22Rv1 (cell line): ENCODE data around the gene PDE6A.

Source experiments
- H3K27ac ChIP-seq: fragments of 450-650 bp; 2 replicates; pipeline ENCODE4 v1.5.1; 2017
- CTCF ChIP-seq: fragments of 450-650 bp; IDR thresholded peaks from 2 replicates; pipeline ENCODE4 v1.5.1; 2017; ENCODE audit warnings: mild to moderate bottlenecking
- ZFX ChIP-seq: fragments of 450-650 bp; IDR thresholded peaks from 2 replicates; pipeline ENCODE4 v1.6.1; 2017; ENCODE audit warnings: antibody characterized with exemption, borderline replicate concordance

Gene PDE6A

DNA sequence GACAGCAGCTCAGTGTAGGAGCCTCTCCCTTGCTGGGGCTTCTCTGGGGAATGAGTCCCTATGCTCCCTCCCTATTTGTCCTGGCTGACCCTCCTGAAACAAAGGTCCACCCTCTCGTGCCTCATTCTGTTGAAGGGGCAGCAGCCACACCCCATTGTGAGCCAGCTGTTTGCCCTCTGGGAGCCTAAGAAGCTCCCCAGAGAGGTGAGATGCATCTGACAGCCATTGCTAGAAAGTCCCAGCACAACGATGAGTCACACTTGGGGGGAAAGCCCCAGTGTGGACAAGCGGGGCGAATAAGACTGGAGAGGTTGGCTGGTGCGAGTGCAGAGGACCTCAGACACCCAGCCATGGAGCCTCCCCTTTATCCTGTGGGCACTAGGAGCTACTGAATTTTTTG, 113.1 kb downstream of the PDE6A start:
- TF ChIP-seq CTCF (no peak), ZFX (no peak)
- no peak overlapping the region for H3K27ac ChIP-seq

- H3K27ac ChIP-seq = no peak overlapping the region
- TF ChIP-seq CTCF (no peak), ZFX (no peak)
Measured at GRCh38 chr5:149830579-149830978, 114.0 kb downstream of the PDE6A start.

DNA sequence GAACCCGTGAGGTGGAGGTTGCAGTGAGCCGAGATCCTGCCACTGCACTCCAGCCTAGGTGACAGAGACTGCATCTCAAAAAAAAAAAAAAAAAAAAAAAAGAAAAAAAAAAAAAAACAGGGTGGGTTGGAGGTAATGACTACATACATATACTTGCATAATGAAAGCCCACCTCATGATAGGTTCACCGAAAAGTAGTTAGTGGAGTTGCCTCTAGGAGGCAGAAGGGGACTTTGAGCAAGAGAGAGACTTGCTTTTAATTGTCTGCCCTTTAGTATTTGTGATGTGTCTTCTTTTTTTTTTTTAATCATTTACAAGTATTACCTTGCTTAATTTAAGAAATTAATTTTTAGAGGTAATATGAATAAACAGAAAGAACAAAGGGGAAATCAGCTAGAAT, 114.6 kb downstream of the PDE6A start:
- H3K27ac ChIP-seq = peak overlapping the region; percentile 58
- no peak for TF ChIP-seq ZFX
- TF ChIP-seq CTCF = peak; percentile 20; the same call in 1 of the 2 replicates

GRCh38 chr5:149828161-149829011, 116.2 kb downstream of the PDE6A start:
- H3K27ac ChIP-seq = peak overlapping the region; percentile 58
- TF ChIP-seq CTCF (peak; percentile 89), ZFX (no peak)

DNA sequence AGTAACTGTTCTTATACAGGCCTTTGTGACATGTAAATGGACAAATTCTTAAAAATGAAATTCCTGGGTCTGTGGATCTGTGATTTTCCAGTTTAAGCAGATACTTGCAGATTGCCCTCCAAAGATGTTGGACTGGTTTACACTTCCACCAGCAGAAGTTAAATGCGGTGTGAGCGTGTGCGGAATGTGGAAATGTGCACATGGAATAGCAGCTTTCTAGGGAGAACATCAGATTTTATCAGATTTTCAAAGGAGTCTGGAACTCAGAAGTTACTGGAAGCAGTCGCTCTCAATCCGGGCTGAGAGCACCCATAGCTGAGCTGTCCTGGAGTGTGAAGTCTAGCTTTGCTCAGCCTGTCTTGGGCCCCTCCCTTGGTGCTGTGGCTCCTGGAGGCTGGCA, 117.0 kb downstream of the PDE6A start:
- TF ChIP-seq CTCF (no peak), ZFX (no peak)
- no peak overlapping the region for H3K27ac ChIP-seq

GRCh38 chr5:149827086-149827485, 117.5 kb downstream of the PDE6A start:
- no peak for TF ChIP-seq CTCF
- TF ChIP-seq ZFX = no peak

DNA sequence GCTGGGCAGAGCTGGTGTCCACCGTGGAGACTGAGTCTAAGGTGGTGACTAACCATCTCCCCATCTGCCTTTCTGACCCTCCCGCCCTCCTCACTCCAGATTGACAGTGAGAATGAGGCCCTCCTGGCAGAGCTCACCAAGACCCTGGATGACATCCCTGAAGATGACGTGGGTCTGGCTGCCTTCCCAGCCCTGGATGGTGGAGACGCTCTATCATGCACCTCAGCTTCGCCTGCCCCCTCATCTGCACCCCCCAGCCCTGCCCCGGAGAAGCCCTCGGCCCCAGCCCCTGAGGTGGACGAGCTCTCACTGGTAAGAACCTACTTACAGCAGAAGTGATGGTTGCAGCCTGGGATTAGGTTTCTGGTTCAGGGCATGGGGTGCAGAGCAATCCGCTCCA, 118.0 kb downstream of the PDE6A start:
- TF ChIP-seq ZFX (no peak), CTCF (no peak)
- no peak overlapping the region for H3K27ac ChIP-seq

More at GRCh38 chr5:149827086-149827485, 117.5 kb downstream of the PDE6A start:
- no peak overlapping the region for H3K27ac ChIP-seq
